Cardiac muscle cell (in vitro differentiated cells and primary cell): ENCODE measurements around the gene ADGRF4. TPM values are rescaled to one million over a fixed set of nuclear protein-coding genes. Genes with fewer than 3 reads are reported as not detected.

Experiments used
- DNase-seq, 2 donors: peaks; one replicate each; pipeline versions ENCODE4 v3.0.0 to v3.0.0-alpha.2; 2010 to 2017; ENCODE audit warnings: low read depth in 1 of 2, low spot score in 1 of 2
- H3K27ac ChIP-seq: fragments of 200-600 bp; sonication (generic); 2 replicates; pipeline ENCODE4 v1.5.1; 2016
- H3K27me3 ChIP-seq: fragments of 200-600 bp; sonication (generic); 2 replicates; pipeline ENCODE4 v1.6.0; 2016; ENCODE audit warnings: control low read depth
- H3K36me3 ChIP-seq: fragments of 200-600 bp; sonication (generic); 2 replicates; pipeline ENCODE4 v1.5.1; 2016; ENCODE audit warnings: control low read depth
- H3K4me1 ChIP-seq: fragments of 200-600 bp; sonication (generic); 2 replicates; pipeline ENCODE4 v1.8.1; 2017; ENCODE audit warnings: low read depth, mild to moderate bottlenecking, mixed run types
- H3K4me3 ChIP-seq: fragments of 200-600 bp; sonication (generic); 2 replicates; pipeline ENCODE4 v1.5.1; 2016; ENCODE audit warnings: mild to moderate bottlenecking
- H3K9me3 ChIP-seq: fragments of 200-600 bp; sonication (generic); 2 replicates; pipeline ENCODE4 v1.5.1; 2017; ENCODE audit warnings: low read depth, mild to moderate bottlenecking, control low read depth
- polyA plus RNA-seq: library from polyadenylated mRNA; unstranded; fragments of >200 nt; fragmentation: Nextera tagmentation; extraction: Ambion mirVana; gene quantifications from 2 replicates; pipeline ENCODE4 v1.2.1, GENCODE V29; 2016
- total RNA-seq: library from RNA; depleted of rRNA; stranded (reverse); fragments of >200 nt; gene quantifications from 2 replicates; pipeline ENCODE4 v1.2.3, GENCODE V29; 2016
- TF ChIP-seq, protein P1 (sequence below): IDR thresholded peaks from 2 replicates; pipeline ENCODE4 v1.5.1; 2012; ENCODE audit warnings: low read depth, mild to moderate bottlenecking, low read length

ADGRF4 gene, protein sequence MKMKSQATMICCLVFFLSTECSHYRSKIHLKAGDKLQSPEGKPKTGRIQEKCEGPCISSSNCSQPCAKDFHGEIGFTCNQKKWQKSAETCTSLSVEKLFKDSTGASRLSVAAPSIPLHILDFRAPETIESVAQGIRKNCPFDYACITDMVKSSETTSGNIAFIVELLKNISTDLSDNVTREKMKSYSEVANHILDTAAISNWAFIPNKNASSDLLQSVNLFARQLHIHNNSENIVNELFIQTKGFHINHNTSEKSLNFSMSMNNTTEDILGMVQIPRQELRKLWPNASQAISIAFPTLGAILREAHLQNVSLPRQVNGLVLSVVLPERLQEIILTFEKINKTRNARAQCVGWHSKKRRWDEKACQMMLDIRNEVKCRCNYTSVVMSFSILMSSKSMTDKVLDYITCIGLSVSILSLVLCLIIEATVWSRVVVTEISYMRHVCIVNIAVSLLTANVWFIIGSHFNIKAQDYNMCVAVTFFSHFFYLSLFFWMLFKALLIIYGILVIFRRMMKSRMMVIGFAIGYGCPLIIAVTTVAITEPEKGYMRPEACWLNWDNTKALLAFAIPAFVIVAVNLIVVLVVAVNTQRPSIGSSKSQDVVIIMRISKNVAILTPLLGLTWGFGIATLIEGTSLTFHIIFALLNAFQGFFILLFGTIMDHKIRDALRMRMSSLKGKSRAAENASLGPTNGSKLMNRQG
- total RNA-seq (not detected in 2 replicates), polyA plus RNA-seq (not detected in 2 replicates)

GRCh38 chr6:47698342-47698787, at the start of gene ADGRF4:
Gene ADGRF4 (plus strand): TSS chr6:47698580. CDS start chr6:47707246, 8,666 bp downstream.
- Histone ChIP-seq H3K4me3 (no peak within 1 kb of the TSS), H3K27me3 (peaks cover 5% of the 10 kb centered on the region), H3K4me1 (no peaks in the 10 kb centered on the region), H3K36me3 (no peaks in the 10 kb centered on the region), H3K9me3 (no peaks in the 10 kb centered on the region), H3K27ac (no peak within 1 kb of the TSS)
- TF ChIP-seq, protein P1, sequence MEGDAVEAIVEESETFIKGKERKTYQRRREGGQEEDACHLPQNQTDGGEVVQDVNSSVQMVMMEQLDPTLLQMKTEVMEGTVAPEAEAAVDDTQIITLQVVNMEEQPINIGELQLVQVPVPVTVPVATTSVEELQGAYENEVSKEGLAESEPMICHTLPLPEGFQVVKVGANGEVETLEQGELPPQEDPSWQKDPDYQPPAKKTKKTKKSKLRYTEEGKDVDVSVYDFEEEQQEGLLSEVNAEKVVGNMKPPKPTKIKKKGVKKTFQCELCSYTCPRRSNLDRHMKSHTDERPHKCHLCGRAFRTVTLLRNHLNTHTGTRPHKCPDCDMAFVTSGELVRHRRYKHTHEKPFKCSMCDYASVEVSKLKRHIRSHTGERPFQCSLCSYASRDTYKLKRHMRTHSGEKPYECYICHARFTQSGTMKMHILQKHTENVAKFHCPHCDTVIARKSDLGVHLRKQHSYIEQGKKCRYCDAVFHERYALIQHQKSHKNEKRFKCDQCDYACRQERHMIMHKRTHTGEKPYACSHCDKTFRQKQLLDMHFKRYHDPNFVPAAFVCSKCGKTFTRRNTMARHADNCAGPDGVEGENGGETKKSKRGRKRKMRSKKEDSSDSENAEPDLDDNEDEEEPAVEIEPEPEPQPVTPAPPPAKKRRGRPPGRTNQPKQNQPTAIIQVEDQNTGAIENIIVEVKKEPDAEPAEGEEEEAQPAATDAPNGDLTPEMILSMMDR, result no peak
- peak in 1 of 2 donors; percentile 80 for DNase-seq

DNA sequence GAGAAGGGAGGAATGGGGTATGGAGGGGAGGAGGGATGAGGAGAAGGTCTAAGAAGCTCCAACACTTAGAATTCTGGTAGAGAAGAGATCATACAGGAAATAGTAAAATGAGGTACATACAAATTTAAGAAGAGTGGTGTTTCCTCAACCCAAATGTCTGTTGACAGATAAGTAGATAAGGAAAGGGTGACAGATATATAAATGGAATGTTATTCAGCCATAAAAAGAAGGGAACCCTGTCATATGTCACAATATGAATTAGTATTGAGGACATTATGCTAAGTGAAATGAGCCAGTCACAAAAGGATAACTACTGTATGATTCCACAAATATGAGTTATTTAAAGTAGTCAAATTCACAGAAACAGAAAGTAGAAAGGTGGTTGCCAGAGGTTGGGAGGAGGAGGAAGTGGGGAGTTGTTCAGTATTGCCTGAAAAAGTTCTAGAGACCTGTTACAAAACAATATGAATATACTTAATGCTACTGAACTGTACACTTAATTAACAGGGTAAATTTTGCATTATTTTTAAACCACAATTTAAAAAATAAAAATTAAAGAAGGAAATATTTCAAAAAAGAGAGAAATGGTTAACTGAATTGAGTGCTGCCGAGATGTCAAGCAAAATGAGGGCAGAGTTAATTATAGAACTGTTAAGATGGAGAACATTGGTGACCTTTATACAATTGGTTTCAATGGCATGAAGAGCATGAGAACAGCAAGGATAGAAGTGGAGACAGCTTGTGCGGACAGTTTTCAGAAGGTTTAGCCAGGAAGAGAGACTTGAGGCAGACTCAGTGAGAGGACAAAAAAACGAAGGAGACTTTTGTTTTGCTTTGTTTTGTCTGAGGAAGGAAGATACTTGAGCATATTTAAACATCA, 47.6 kb upstream of the ADGRF4 start:
- DNase-seq, result no peak
- Histone ChIP-seq H3K4me3 (no peak overlapping the region), H3K4me1 (peaks cover 8% of the 10 kb centered on the region), H3K27ac (no peak overlapping the region), H3K9me3 (no peaks in the 10 kb centered on the region), H3K36me3 (no peaks in the 10 kb centered on the region), H3K27me3 (no peaks in the 10 kb centered on the region)
- TF ChIP-seq, protein P1, result no peak

DNA sequence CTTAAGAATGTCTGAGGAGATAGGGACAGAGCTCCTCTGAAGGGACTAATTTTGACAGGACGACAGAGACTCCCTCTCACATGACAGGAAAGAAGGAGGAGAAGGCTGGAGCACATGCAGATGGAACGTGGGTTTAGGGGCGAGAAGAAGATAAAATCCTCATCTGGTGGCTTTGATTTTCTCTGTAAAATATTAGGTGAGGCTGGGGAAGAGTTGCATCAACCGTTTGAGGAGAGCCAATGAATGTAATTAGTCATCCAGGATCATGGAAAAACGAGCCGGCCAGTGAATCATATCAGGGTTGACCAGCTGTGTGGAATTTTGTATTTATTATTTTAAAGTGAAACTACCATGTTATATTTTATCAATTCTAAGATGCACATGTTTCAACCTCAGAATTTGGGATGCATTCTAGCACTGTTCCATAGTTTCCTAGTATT, 46.9 kb upstream of the ADGRF4 start:
- TF ChIP-seq, protein P1, result no peak
- Histone ChIP-seq H3K27me3 (no peaks in the 10 kb centered on the region), H3K4me3 (no peak overlapping the region), H3K4me1 (peaks cover 8% of the 10 kb centered on the region), H3K9me3 (no peaks in the 10 kb centered on the region), H3K27ac (no peak overlapping the region), H3K36me3 (no peaks in the 10 kb centered on the region)
- DNase-seq, result peak in 1 of 2 donors; percentile 63

DNA sequence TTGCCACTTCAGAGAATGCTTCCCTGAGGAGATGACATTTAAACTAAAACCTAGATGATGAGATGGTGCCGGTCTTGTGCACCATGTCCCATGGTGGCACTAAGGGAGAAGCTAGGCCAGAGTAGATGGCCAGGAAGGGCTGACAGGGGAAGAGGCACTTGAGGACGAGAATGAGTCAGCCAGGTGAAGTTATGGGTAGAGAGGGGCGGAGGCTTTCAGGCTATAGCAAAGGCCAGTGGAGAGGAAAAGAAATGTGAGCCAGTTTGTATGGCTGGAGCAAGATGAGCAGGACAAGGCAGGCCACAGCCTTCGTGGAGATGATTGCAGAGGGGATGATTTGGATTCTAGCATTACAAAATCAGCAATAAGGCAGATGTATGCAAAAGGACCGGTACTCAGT, 44.7 kb upstream of the ADGRF4 start:
- no peak for DNase-seq
- Histone ChIP-seq H3K9me3 (no peaks in the 10 kb centered on the region), H3K27me3 (no peaks in the 10 kb centered on the region), H3K27ac (no peak overlapping the region), H3K4me3 (no peak overlapping the region), H3K4me1 (peaks cover 8% of the 10 kb centered on the region), H3K36me3 (no peaks in the 10 kb centered on the region)
- TF ChIP-seq, protein P1, result no peak

- no peaks in the 10 kb centered on the region for H3K27me3 ChIP-seq
- TF ChIP-seq, protein P1, result no peak
Measured at GRCh38 chr6:47654255-47654654, 44.1 kb upstream of the ADGRF4 start.

More at GRCh38 chr6:47654255-47654654, 44.1 kb upstream of the ADGRF4 start:
- H3K4me1 ChIP-seq, result peaks cover 8% of the 10 kb centered on the region
- H3K27ac ChIP-seq, result no peak overlapping the region
- H3K36me3 ChIP-seq, result no peaks in the 10 kb centered on the region
- DNase-seq, result no peak
- H3K9me3 ChIP-seq, result no peaks in the 10 kb centered on the region
- no peak overlapping the region for H3K4me3 ChIP-seq
